ENCODE results near the gene TARDBP.
"Not testable (repeated sequence)": the region's sequence is repeated elsewhere in the genome, so short reads cannot be mapped to it uniquely, and the experiment has no call there.

The TARDBP gene

GRCh38 chr1:11061652-11062365 lies 49.4 kb downstream of the TARDBP start:
- DNase-seq, result no peak

DNA sequence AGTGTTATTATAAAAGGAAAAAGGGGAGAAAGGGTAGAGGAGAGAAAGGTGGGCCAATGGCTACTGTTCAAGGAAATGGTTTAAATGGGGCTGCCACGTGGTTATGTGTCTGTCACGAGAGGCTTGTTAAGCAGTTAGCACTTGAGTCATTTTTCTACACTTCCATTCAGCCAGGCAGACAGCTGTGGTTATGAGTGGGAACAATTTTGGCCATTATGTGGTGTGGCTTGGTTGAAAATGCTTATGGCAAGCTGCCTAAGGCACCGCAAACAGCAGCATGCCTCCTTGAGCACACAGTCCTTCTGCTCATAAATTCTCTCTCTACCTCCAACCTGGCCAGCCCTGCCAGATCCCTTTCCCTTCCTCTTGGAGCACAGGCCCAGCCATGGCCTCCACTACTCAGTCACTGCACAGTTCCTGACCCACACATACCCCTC lies 50.5 kb downstream of the TARDBP start:
- DNase-seq, result peak; percentile 45

GRCh38 chr1:11063937-11064537 lies 51.6 kb downstream of the TARDBP start:
- DNase-seq, result not testable (repeated sequence)

- no peak for DNase-seq
Measured at GRCh38 chr1:11064942-11065341, 52.5 kb downstream of the TARDBP start.

DNA sequence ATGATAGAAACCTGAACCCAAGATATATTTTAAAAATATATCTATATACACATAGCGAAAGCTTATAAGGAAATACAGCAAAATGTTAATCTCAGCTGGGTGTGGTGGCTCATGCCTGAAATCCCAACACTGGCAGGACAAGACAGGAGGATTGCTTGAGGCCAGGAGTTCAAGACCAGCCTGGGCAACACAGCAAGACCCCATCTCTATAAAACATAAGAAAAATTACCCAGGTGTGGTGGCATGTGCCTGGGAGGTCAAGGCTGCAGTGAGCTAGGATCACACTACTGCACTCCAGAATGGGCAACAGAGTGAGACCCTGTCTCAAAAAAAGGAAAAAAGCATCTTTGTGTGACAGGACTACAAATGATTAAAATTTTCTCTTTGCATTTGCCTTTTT lies 53.3 kb downstream of the TARDBP start:
- no peak for DNase-seq

DNA sequence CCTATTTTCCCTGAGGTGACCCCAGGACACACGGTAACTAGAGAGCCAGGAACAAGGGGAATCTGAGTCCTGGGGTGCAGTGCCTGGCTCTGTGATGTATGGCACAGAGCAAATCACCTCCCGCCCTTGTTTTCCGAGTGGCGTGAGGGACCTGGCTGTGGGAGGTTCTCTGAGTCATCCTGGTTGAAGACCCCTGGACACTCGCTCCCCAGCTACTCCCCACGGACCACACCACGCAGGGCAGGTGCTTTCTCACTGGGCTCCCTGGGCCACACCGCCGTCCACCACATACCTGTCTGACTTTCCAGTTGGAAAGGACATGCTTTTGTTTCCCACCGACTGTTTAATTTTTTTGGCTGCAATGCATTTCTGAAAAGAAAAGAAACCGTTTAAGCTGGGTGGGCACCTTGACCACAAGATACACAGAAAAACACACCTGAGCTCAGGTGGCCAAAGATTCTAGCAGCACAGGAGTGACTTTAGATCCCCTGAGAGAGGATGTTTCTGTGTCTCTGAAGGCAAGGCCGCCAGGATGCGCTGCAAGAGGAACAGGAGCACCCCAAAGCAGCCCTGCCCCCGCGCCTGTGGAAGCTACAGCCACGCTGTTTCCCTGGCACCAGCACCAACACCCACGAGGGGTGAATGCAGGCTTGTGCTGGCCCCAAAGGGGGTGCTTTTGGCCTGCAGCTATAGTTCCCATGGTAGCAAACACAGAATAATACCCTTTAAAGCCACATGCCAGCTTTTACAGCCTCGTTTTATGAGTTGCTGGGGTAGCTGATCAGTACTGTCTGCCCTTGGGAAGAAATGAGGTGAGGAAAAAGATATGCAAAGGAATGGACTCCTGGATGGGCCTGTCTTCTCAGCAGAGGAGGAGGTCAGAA lies 55.5 kb downstream of the TARDBP start:
- DNase-seq, result no peak

GRCh38 chr1:11068600-11069473 lies 56.4 kb downstream of the TARDBP start:
- DNase-seq, result no peak

DNA sequence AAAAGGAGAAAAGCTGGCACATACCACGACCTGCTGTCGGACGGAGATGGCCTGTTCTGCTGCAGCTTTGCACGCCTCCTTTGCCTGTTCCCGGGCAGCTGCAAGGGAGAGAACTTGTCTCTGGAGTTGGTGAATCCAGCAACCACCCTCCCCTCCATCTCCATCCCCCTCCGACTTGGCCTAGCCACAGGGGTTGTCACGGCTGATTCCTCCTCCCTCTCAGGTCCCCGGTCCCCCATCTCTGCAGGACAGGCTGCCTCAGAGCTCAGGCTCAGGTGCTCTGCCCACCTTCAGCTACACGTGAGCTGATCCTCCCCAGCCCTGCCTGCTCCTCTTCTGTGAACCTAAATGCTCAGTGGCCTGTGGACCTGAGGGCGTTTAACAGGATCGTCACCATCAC lies 58.4 kb downstream of the TARDBP start:
- DNase-seq, result no peak

- no peak for DNase-seq
Measured at GRCh38 chr1:11071463-11072215, 59.2 kb downstream of the TARDBP start.

DNA sequence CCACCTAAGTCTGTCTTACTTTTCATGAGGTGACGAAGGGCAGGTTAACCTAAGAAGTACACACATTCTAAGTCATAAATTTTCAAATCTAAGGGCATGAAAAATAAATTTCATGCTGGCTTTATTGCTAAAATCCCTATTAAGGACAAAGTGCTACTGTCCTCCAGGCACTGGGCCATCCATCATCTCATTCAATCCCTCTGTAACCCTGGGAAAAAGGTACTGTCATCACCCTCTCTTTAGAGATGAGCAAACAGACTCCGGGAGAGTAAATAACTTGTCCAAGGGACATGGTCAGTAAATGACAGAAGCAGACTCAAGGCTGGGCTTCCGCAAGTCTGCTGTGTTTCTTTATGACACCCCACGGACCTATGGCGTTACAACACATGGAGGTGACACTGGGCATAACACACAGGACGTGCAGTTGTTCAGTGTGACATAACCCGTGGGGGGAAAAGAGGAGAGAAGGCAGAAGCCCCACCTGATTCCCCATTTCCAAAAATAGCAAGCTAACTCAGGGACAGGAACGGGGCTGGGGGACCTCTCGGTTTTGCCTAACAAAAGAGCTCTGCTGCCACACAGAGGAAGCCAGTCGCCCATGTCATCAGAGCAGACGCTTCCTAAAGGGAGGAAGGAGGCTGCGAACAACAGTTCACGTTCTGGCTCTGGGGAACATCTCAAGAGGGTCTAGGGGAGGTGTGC lies 59.9 kb downstream of the TARDBP start:
- no peak for DNase-seq

- DNase-seq, result not testable (repeated sequence)
Measured at GRCh38 chr1:11073398-11073797, 60.9 kb downstream of the TARDBP start.
